Activated T-cell treated with anti-CD3 and anti-CD28 coated beads, Interleukin-2, amount 50 U/mL, for 24 hours (primary cell): ENCODE data around the gene STXBP5.

Experiments used
- DNase-seq: peaks from one replicate; pipeline ENCODE4 v3.0.0-alpha.2; 2020
- H3K27ac Mint-ChIP-seq: 2 replicates; pipeline ENCODE4 v1.8.0; 2020; ENCODE audit warnings: mild to moderate bottlenecking, mixed read lengths
- H3K27me3 Mint-ChIP-seq: 2 replicates; pipeline ENCODE4 v1.8.0; 2020; ENCODE audit warnings: mixed read lengths
- H3K36me3 Mint-ChIP-seq: 2 replicates; pipeline ENCODE4 v1.8.0; 2020; ENCODE audit warnings: low read depth, mixed read lengths
- H3K4me1 Mint-ChIP-seq: 2 replicates; pipeline ENCODE4 v1.8.0; 2020; ENCODE audit warnings: low read depth, mixed read lengths
- H3K4me3 Mint-ChIP-seq: 2 replicates; pipeline ENCODE4 v1.8.0; 2020; ENCODE audit warnings: mild to moderate bottlenecking, moderate library complexity, mixed read lengths
- H3K9me3 Mint-ChIP-seq: 2 replicates; pipeline ENCODE4 v1.8.0; 2020; ENCODE audit warnings: mixed read lengths

STXBP5 gene

DNA sequence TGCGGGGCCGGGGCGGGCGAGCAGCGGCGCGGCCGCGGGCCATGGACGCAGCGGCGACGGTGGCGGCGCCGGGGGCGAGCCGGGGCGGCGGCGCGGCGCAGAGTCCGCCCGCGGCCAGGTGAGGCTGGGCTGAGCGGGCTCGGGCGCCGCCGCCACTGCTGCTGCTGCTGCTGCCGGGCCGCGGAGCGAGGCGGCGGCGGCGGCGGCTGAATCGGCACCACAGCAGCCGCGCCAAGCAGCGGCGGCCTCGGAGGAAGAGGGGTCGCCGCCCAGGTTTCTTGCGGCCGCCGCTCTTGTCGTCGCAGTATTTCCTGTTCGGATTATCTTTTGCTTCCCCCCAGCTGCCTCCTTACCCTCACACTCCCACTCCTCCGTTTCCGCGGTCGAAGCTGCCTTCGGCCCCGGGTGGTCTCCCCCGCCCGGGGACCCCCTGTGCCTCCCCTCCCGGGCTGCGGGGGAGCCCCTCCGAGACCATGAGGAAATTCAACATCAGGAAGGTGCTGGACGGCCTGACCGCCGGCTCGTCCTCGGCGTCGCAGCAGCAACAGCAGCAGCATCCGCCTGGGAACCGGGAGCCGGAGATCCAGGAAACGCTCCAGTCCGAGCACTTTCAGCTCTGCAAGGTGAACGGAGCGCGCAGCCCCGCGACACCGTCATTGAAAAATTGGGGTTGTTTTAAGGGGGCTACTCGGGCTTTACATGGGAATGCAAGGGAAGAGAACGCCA is at the start of gene STXBP5:
Gene STXBP5 (plus strand): TSS at position 358 of the 726 bp plus-strand sequence. CDS start 116 bp downstream, at position 474.
- Mint-ChIP-seq H3K9me3 (peaks cover 2% of the 10 kb centered on the region), H3K4me1 (peaks cover 41% of the 10 kb centered on the region), H3K27ac (peak within 1 kb of the TSS; percentile 96), H3K36me3 (peaks cover 27% of the 10 kb centered on the region), H3K27me3 (no peaks in the 10 kb centered on the region), H3K4me3 (peak within 1 kb of the TSS; percentile 92)
- DNase-seq: peak; percentile 63

DNA sequence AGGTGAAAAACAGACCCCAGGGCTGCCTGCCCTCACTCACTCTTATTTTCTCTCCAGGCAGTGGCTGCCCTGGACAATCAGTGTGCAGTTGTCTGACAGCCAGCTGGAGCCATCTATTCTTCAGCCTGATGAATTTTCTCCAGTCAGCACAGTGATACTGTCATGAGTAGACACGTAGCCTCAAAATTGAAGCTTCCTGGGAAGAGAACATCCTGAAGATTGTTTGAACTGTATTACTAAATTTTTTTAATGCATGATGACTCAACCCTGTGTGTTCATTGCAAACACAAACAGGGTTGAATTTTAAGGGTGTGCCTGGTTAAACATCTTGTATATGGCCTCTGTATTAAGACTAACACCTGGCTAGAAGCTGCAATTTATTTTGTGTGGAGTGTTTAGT is 49.8 kb upstream of the STXBP5 start:
- Mint-ChIP-seq H3K27me3 (peaks cover 5% of the 10 kb centered on the region), H3K4me3 (no peak overlapping the region), H3K9me3 (no peaks in the 10 kb centered on the region), H3K4me1 (no peaks in the 10 kb centered on the region), H3K27ac (no peak overlapping the region), H3K36me3 (no peaks in the 10 kb centered on the region)
- DNase-seq: no peak

- no peaks in the 10 kb centered on the region for H3K4me1 Mint-ChIP-seq
- H3K4me3 Mint-ChIP-seq: no peak overlapping the region
- DNase-seq: no peak
- H3K27ac Mint-ChIP-seq: no peak overlapping the region
- H3K9me3 Mint-ChIP-seq: no peaks in the 10 kb centered on the region
- no peaks in the 10 kb centered on the region for H3K36me3 Mint-ChIP-seq
- H3K27me3 Mint-ChIP-seq: peaks cover 5% of the 10 kb centered on the region
Measured at GRCh38 chr6:147156218-147156617, 48.0 kb upstream of the STXBP5 start.

GRCh38 chr6:147156799-147157382 is 47.3 kb upstream of the STXBP5 start:
- no peaks in the 10 kb centered on the region for H3K9me3 Mint-ChIP-seq
- H3K36me3 Mint-ChIP-seq: no peaks in the 10 kb centered on the region
- H3K27ac Mint-ChIP-seq: no peak overlapping the region
- peaks cover 5% of the 10 kb centered on the region for H3K27me3 Mint-ChIP-seq
- no peaks in the 10 kb centered on the region for H3K4me1 Mint-ChIP-seq
- no peak for DNase-seq
- H3K4me3 Mint-ChIP-seq: no peak overlapping the region

- Mint-ChIP-seq H3K27ac (no peak overlapping the region), H3K4me3 (no peak overlapping the region), H3K9me3 (no peaks in the 10 kb centered on the region), H3K27me3 (peaks cover 3% of the 10 kb centered on the region), H3K36me3 (no peaks in the 10 kb centered on the region), H3K4me1 (no peaks in the 10 kb centered on the region)
- no peak for DNase-seq
Measured at GRCh38 chr6:147157930-147158329, 46.3 kb upstream of the STXBP5 start.

DNA sequence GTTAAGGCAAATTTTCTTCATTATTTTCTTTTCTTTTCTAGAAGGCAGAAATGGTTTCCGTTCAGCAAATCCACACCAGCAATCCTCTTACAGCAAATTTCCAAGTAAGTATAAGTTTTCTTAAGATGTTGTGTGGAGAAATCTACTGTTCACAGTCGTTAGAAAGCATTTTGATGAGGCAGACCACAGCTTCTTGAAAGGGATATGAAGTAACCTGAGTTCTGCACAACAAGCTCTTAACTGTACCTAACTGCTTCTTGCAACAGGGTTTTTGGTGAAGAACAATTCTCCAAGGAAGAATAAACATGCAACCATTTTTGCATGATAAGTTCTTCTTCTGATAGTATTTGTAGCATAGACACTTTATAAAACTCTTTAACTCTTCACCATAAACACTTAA is 45.3 kb upstream of the STXBP5 start:
- Mint-ChIP-seq H3K36me3 (no peaks in the 10 kb centered on the region), H3K27me3 (peaks cover 2% of the 10 kb centered on the region), H3K27ac (no peak overlapping the region), H3K9me3 (no peaks in the 10 kb centered on the region), H3K4me3 (no peak overlapping the region), H3K4me1 (no peaks in the 10 kb centered on the region)
- no peak for DNase-seq

GRCh38 chr6:147159536-147160374 is 44.5 kb upstream of the STXBP5 start:
- Mint-ChIP-seq H3K27me3 (no peaks in the 10 kb centered on the region), H3K27ac (no peak overlapping the region), H3K36me3 (no peaks in the 10 kb centered on the region), H3K9me3 (no peaks in the 10 kb centered on the region), H3K4me1 (no peaks in the 10 kb centered on the region), H3K4me3 (no peak overlapping the region)
- no peak for DNase-seq

DNA sequence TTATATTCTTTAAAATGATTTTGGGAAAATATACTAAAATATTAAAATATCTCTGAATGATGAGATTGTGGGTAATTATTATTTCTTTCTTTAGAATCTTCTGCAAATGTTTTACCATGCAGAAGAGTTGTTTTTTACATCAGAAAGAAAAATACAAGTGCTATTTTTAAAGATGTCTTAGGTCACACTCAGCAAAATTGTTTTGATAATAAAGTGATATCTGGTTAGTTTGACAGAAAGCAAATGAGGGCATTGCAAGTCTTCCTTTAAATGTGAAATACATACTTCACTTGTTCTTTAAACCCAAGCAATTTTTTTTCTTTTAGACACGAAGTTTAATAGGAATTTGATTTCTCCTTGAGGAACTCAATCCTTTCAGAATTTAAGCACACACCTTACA is 43.6 kb upstream of the STXBP5 start:
- H3K9me3 Mint-ChIP-seq: no peaks in the 10 kb centered on the region
- DNase-seq: no peak
- no peak overlapping the region for H3K4me3 Mint-ChIP-seq
- no peak overlapping the region for H3K27ac Mint-ChIP-seq
- no peaks in the 10 kb centered on the region for H3K36me3 Mint-ChIP-seq
- no peaks in the 10 kb centered on the region for H3K4me1 Mint-ChIP-seq
- no peaks in the 10 kb centered on the region for H3K27me3 Mint-ChIP-seq

GRCh38 chr6:147161253-147161973 is 42.8 kb upstream of the STXBP5 start:
- no peak for DNase-seq
- H3K36me3 Mint-ChIP-seq: no peaks in the 10 kb centered on the region
- no peaks in the 10 kb centered on the region for H3K27me3 Mint-ChIP-seq
- no peak overlapping the region for H3K27ac Mint-ChIP-seq
- no peaks in the 10 kb centered on the region for H3K9me3 Mint-ChIP-seq
- H3K4me1 Mint-ChIP-seq: peaks cover under 1% of the 10 kb centered on the region
- H3K4me3 Mint-ChIP-seq: no peak overlapping the region

GRCh38 chr6:147161974-147162495 is 42.2 kb upstream of the STXBP5 start:
- Mint-ChIP-seq H3K27me3 (no peaks in the 10 kb centered on the region), H3K36me3 (no peaks in the 10 kb centered on the region), H3K4me1 (peaks cover 3% of the 10 kb centered on the region), H3K9me3 (no peaks in the 10 kb centered on the region), H3K27ac (no peak overlapping the region), H3K4me3 (no peak overlapping the region)
- DNase-seq: no peak

DNA sequence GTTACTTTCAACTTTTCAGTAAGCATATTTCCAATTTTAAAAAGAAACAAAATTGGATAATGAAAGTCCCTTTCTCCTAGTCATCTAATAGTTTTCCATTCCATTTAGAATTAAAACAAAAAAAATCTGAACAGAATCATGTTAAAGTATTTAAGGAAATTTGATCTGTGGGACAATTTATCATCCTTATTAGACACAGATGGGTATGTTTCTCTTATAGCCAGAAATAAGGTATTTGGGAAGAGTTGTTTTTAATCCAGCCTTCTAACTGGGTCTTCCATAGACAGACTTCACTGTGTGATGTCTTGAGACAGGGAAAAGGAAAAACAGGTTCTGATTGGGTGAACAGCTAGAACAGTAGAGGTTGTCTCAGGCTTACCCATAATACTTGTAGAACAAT is 39.5 kb upstream of the STXBP5 start:
- Mint-ChIP-seq H3K4me3 (no peak overlapping the region), H3K27me3 (no peaks in the 10 kb centered on the region), H3K4me1 (peaks cover 8% of the 10 kb centered on the region), H3K36me3 (no peaks in the 10 kb centered on the region), H3K9me3 (no peaks in the 10 kb centered on the region), H3K27ac (no peak overlapping the region)
- DNase-seq: no peak

DNA sequence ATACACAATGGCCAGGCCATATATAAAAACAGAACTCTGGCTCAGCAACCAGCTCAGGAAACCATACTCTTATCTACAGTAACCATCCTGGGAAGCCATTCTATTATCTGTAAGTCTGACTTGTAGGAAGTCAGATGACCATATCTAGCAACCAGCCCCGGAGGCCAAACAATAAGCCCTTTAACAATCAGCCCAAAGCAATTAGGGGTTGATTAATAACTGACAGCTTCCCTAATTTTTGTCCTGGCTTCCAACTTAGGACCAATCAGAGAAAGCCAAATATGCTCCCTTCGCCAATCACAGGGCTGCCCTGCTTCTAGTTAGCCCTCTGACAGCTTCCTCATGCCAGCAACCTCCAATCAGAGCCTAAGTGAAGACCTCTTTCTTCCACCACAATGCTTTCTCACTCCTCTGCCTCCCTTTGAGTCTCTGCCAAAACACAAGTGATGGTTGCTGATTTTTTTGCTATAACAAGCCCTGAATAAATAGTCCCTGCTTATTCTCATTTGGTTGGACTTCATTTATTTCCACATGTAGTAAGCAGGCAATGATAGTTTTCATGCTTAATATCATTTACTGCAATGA is 37.8 kb upstream of the STXBP5 start:
- no peak for DNase-seq
- no peak overlapping the region for H3K27ac Mint-ChIP-seq
- H3K36me3 Mint-ChIP-seq: no peaks in the 10 kb centered on the region
- H3K4me1 Mint-ChIP-seq: peaks cover 8% of the 10 kb centered on the region
- H3K4me3 Mint-ChIP-seq: no peak overlapping the region
- H3K9me3 Mint-ChIP-seq: no peaks in the 10 kb centered on the region
- H3K27me3 Mint-ChIP-seq: no peaks in the 10 kb centered on the region

DNA sequence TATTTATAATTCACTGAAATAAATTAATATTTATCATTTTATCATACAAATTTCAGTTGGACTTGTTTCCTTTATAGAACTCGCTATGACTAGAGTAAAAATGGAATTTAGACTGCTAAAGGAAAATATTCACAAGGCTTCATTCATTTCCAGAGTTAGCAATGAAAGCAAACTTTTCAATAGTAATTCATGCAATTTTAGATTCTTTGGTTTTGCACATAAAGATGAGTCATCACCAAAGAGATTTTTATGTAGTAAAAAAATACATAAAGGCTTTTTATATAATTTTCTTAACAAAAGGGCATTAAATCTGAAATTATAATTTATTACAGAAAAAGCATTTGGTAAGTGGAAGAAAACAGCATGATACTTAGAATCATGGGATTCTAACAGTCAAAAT is 37.2 kb upstream of the STXBP5 start:
- no peaks in the 10 kb centered on the region for H3K36me3 Mint-ChIP-seq
- no peaks in the 10 kb centered on the region for H3K27me3 Mint-ChIP-seq
- DNase-seq: no peak
- H3K4me1 Mint-ChIP-seq: peaks cover 8% of the 10 kb centered on the region
- H3K27ac Mint-ChIP-seq: no peak overlapping the region
- no peak overlapping the region for H3K4me3 Mint-ChIP-seq
- H3K9me3 Mint-ChIP-seq: no peaks in the 10 kb centered on the region
